IPS-15b (cell line): ENCODE data around the gene SNCB.

Experiments used
- H3K27me3 ChIP-seq: one replicate; pipeline ENCODE4 v1.6.1; 2013; ENCODE audit warnings: low read length; ENCODE audit not compliant: control insufficient read depth, insufficient read depth
- H3K36me3 ChIP-seq: one replicate; pipeline ENCODE4 v1.6.1; 2013; ENCODE audit warnings: low read length; ENCODE audit not compliant: control insufficient read depth, insufficient read depth
- H3K4me1 ChIP-seq: one replicate; pipeline ENCODE4 v1.6.1; 2013; ENCODE audit warnings: mild to moderate bottlenecking, low read length; ENCODE audit not compliant: control insufficient read depth, insufficient read depth
- H3K4me3 ChIP-seq: one replicate; pipeline ENCODE4 v1.5.1; 2013; ENCODE audit warnings: low read depth, low read length
- H3K9ac ChIP-seq: one replicate; pipeline ENCODE4 v1.6.1; 2013; ENCODE audit warnings: low read depth, mild to moderate bottlenecking, low read length
- H3K9me3 ChIP-seq: one replicate; pipeline ENCODE4 v1.6.1; 2013; ENCODE audit warnings: mild to moderate bottlenecking, low read length; ENCODE audit not compliant: control insufficient read depth, insufficient read depth

Gene SNCB

GRCh38 chr5:176629853-176630680, at the start of gene SNCB, which contains the start of gene EIF4E1B:
Gene SNCB (minus strand): TSS chr5:176630534. CDS start chr5:176629654, 880 bp downstream.
Gene EIF4E1B (plus strand): TSS chr5:176630675. CDS start chr5:176642788, 12,113 bp downstream.
- Histone ChIP-seq H3K4me3 (peak within 1 kb of the TSS; percentile 95), H3K9ac (peak within 1 kb of the TSS; percentile 47), H3K4me1 (peaks cover 7% of the 10 kb centered on the region), H3K9me3 (no peaks in the 10 kb centered on the region), H3K27me3 (peaks cover 46% of the 10 kb centered on the region), H3K36me3 (no peaks in the 10 kb centered on the region)

DNA sequence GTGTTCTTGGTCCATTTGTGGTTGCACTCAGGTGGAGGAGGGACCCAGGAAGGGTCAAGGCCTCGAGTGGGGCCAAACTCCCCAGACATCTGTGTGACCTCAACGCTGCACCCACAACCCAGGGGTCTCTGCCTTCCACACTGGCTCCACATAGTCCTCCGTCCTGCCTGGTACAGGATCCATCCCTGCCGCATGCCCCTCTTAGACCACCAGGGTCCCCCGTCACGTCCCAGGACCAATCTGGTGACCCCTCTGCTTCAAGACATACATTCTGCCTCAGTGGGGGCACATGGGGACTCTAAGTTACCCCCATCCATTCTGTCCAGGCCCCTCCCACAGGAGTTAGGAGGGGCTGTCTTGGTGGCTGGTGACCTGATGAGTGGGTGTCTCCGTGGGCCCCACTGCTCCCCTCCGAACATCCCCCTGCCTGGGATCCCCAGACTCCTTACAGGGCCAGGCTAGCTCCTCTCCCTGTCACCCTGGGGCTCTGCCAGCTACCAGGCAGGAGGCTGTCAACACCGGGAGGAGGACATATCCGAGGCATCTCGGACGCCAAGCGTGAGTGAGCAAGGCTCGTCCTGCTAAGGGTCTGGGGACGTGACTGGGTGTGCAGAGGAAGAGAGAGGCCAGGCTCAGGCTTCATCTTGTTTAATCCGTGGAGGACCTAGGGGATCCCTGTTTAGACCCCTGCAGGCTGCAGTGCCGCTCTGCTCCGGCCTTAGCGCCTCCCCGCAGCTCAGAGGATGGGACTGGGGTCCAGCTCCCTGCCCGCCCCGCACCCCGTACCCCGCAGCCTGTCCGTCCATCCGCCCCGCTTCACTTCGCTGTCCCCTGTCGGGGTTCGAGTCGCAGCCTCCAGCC, 49.3 kb upstream of the SNCB start:
- H3K4me1 ChIP-seq, result no peaks in the 10 kb centered on the region
- no peaks in the 10 kb centered on the region for H3K36me3 ChIP-seq
- H3K9me3 ChIP-seq, result no peaks in the 10 kb centered on the region
- H3K27me3 ChIP-seq, result peaks cover 36% of the 10 kb centered on the region
- no peak overlapping the region for H3K9ac ChIP-seq
- H3K4me3 ChIP-seq, result peak overlapping the region; percentile 41

- H3K36me3 ChIP-seq, result no peaks in the 10 kb centered on the region
- H3K27me3 ChIP-seq, result peaks cover 36% of the 10 kb centered on the region
- no peak overlapping the region for H3K4me3 ChIP-seq
- no peaks in the 10 kb centered on the region for H3K9me3 ChIP-seq
- H3K9ac ChIP-seq, result no peak overlapping the region
- H3K4me1 ChIP-seq, result no peaks in the 10 kb centered on the region
These were observed 48.2 kb upstream of the SNCB start for GRCh38 chr5:176678584-176678983.

- peaks cover 33% of the 10 kb centered on the region for H3K27me3 ChIP-seq
- H3K4me3 ChIP-seq, result no peak overlapping the region
- H3K9ac ChIP-seq, result no peak overlapping the region
- H3K9me3 ChIP-seq, result no peaks in the 10 kb centered on the region
- no peaks in the 10 kb centered on the region for H3K36me3 ChIP-seq
- H3K4me1 ChIP-seq, result peaks cover 2% of the 10 kb centered on the region
These were observed 47.0 kb upstream of the SNCB start for GRCh38 chr5:176677209-176677939.

DNA sequence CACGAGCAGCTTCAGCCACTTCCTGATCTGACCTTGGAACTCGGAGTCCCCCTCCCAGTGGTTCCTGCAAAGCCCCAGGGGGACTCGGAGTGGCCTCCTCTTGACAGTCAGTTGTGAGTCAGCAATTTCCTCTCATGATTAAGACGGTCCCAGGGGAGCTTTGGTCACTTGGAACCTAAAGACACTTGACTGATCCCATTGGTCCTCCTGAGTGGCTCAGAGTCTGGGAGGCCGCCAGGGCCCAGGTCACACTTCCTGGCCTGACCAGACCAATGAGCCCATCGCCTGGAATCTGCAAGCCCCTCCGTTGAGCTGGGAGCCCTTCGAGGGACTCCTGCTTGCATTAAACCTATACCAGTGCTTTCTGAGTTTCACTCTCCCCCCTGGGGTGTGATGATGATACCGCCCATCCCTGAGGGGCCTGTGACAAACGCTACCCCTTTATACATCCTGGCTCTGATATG, 46.1 kb upstream of the SNCB start:
- peaks cover 28% of the 10 kb centered on the region for H3K27me3 ChIP-seq
- H3K9ac ChIP-seq, result no peak overlapping the region
- H3K9me3 ChIP-seq, result no peaks in the 10 kb centered on the region
- H3K4me3 ChIP-seq, result no peak overlapping the region
- peaks cover 3% of the 10 kb centered on the region for H3K4me1 ChIP-seq
- H3K36me3 ChIP-seq, result no peaks in the 10 kb centered on the region

GRCh38 chr5:176675676-176676360, 45.5 kb upstream of the SNCB start:
- H3K9me3 ChIP-seq, result no peaks in the 10 kb centered on the region
- H3K9ac ChIP-seq, result no peak overlapping the region
- H3K4me3 ChIP-seq, result no peak overlapping the region
- H3K36me3 ChIP-seq, result no peaks in the 10 kb centered on the region
- peaks cover 3% of the 10 kb centered on the region for H3K4me1 ChIP-seq
- H3K27me3 ChIP-seq, result peaks cover 26% of the 10 kb centered on the region

DNA sequence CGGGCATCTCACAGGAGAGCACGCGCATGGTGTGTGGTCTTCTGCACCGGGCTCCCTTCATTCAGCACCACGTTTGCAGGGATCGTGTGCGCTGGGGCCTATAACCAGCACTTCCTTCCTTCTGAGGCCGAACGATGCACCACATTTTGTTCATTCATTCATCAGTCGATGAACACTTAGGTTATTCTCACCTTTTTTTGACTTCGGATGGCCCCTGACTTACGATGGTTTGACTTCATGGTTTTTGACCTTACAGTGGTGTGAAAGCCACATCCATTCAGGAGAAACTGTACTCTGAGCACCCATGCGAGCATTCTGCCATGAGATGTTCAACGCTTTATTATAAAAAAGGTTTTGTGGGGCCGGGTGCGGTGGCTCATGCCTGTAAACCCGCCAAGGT, 44.5 kb upstream of the SNCB start:
- Histone ChIP-seq H3K36me3 (no peaks in the 10 kb centered on the region), H3K9ac (no peak overlapping the region), H3K27me3 (peaks cover 17% of the 10 kb centered on the region), H3K4me1 (peaks cover 3% of the 10 kb centered on the region), H3K4me3 (no peak overlapping the region), H3K9me3 (no peaks in the 10 kb centered on the region)

DNA sequence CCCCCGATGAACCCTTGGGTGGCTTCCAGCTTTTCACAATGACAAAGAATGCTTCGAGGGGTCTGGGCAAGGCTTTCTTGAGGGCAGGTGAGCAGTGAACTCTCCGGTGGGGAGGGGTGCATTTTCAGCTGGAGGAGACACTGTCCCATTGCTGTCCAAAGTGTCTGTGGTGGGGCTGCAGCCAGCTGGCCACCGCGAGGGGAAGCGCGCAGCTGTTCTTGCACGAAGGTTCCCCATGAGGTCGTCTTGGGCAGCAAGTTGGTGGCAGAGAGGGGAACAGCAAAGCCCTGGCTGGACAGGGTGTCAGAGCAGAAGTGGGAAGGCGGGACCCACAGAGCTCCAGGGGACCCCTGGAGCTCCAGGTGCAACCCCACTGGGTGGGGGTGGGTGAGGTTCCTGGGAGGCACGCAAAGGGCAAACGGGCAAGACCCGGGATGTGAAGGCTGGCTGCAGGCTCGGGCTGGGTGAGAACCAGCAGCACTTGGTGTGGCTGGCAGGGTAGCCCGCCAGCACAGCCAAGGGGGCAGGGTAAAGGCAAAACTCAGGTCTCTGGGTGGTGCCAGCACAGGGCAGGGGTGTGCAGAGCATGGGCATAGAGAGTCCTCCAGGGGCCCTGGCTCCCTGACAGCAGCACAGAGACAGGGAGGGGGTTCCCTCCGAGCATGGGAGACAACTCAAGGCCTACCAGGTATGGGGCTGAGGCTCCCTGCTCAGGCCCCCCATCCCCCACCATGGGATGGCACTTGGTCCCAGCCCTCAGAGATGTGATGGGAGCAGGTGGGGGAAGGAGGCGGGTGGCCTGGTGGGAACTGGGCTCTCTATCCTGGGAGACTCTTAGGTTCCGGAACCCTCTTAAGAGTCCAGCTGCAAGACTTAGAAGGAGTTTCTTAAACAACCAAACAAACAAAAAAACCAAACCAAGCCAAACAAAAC, 43.6 kb upstream of the SNCB start:
- H3K4me3 ChIP-seq, result no peak overlapping the region
- H3K27me3 ChIP-seq, result peaks cover 8% of the 10 kb centered on the region
- H3K9me3 ChIP-seq, result no peaks in the 10 kb centered on the region
- peaks cover 3% of the 10 kb centered on the region for H3K4me1 ChIP-seq
- no peaks in the 10 kb centered on the region for H3K36me3 ChIP-seq
- no peak overlapping the region for H3K9ac ChIP-seq

DNA sequence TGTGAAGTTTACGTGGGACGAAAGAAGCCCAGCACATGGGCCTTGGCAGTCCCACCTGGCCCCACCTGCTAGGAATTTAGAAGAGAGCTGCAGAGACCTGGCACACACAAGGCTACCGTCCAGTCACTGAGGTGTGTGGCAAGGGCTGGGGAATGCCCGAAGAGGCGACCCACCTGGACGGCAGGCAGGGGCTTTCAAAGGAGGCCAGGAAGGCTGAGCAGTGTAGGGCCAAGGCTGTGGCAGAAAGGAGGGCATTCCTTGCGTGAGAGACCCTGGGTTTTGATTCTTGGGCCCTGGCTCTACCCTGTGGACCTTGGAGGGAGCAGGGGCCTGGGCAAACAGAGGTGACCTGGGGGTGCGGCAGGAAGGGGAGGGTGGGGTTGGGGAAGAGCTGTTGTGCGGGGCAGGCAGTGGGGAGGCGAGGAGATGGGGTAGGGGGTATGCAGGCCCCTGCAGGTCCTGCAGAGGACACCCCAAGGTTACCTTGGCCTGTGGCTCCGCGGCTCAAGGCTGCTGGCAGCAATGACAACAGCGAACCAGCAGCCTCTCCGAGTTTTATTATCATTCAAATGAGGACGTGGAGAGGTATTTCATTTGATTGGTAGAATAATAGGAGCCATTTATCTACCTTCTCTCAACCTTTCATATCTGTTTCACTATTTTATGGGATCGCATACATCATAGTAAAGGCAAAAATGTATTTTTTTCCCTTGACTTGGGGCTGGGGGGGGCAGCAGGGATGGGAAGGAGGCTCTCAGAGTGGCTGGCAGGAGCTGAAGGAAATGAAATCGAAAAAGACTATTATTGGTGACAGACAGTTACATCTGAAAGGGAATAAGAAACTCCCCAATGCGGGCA, 41.8 kb upstream of the SNCB start:
- no peaks in the 10 kb centered on the region for H3K27me3 ChIP-seq
- H3K4me3 ChIP-seq, result no peak overlapping the region
- H3K9me3 ChIP-seq, result no peaks in the 10 kb centered on the region
- peaks cover 3% of the 10 kb centered on the region for H3K4me1 ChIP-seq
- no peaks in the 10 kb centered on the region for H3K36me3 ChIP-seq
- H3K9ac ChIP-seq, result no peak overlapping the region

- Histone ChIP-seq H3K36me3 (no peaks in the 10 kb centered on the region), H3K27me3 (no peaks in the 10 kb centered on the region), H3K9ac (no peak overlapping the region), H3K4me1 (peaks cover 3% of the 10 kb centered on the region), H3K4me3 (no peak overlapping the region), H3K9me3 (no peaks in the 10 kb centered on the region)
These were observed 41.1 kb upstream of the SNCB start for GRCh38 chr5:176671399-176671798.
